GM19468 (cell line): ENCODE data around the gene CA9.

Source experiments
- ATAC-seq: cut with Tn5 transposase; IDR thresholded peaks from one replicate; pipeline ENCODE4 v1.9.1; 2021; ENCODE audit warnings: mild to moderate bottlenecking, moderate library complexity, moderate number of reproducible peaks; ENCODE audit not compliant: unreplicated experiment; ENCODE audit errors: extremely low read depth

CA9 gene

GRCh38 chr9:35689542-35690293 is 16.0 kb downstream of the CA9 start, which contains the start of gene TPM2:
Gene TPM2, minus strand, starts transcription at chr9:35689925. Its CDS starts 108 bp downstream, at chr9:35689817.
- no peak for ATAC-seq

- ATAC-seq = no peak
Observed at GRCh38 chr9:35690294-35690613, 16.5 kb downstream of the CA9 start.

GRCh38 chr9:35690614-35691333 is 17.0 kb downstream of the CA9 start:
- ATAC-seq = no peak

GRCh38 chr9:35691334-35691650 is 17.6 kb downstream of the CA9 start:
- no peak for ATAC-seq

DNA sequence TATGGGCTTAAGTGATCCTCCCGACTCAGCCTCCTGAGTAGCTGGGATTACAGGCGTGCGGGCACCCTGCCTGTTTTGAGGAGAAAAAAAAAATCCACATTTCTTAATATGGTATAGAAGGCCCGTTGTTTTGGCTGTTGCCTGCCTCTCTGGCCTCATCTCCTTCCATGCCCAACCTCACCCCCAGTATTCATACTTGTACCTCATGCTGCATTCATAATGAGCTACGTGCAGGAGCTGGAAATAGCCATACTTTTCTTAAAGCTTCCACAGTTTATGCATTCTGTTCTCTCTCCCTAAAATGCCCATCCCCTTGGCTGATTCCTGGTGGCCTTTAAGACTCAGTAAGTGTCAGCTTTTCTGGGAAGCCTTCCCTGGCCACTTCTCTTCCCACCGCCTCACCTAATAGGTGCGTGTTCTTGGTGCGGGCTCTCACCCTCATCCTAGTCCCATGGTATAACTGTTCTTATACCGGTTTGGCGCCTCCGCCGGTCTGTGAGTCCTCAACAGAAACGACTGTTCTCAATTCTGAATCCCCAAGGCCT is 18.1 kb downstream of the CA9 start:
- ATAC-seq = no peak

GRCh38 chr9:35695943-35696401 is 22.2 kb downstream of the CA9 start:
- ATAC-seq = no peak

GRCh38 chr9:35696520-35697215 is 22.9 kb downstream of the CA9 start:
- ATAC-seq = no peak

DNA sequence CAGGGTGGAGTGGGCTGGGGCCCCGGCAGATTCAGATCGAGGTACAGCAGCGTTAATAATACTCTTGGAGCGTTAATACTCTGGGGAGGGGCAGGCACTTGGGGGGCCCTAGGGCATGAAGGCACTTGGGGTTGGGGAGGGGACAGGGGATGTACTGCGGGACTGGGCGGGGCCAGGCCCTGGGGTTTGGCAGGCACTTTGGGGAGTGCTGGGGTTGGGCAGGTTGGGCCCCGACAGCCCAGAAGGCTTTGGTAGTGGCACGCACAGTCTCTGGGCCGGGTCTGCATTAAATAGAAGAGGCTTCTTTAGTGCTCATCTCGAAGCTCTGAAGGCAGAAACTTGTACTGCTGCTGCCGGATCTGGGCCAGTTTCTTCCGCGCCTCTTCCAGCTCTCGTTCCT is 23.8 kb downstream of the CA9 start:
- no peak for ATAC-seq

DNA sequence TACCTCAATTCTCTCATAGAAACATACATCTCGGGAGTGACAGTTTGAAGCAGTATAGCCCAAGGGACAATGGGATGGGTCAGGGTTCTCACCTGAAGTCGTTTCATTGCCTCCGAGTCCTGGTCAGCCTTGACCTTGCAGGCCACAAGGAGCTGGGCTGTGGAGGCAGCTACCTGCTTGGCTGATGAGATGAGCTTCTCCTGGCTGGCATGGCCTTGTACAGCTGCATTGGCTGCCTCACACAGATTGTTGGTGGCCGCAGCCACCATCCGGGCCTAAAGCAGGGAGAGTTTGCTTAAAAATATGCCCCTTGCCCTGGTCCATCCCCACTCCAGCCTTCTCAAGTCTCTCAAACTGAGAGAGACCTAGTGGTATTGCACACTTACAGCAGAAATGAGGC is 24.5 kb downstream of the CA9 start:
- no peak for ATAC-seq

DNA sequence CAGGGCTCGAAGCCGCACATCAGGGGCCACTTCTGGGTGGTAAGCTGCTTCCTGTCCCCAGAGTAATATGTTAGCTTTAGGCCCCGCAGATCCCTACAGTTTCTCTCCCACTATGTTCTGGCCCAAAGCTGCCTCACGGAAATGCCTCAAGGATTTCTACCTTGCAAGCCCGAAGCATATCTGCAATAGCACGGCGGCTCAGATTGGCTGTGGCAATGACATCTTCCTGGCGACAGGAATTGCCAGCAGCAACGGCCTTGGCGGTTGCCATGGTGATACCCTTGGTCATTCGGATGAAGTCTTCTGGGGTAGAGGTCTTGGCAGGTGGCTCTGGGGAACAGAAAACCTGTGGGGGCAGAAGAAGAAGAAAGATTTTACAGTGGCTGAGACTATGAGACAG is 26.3 kb downstream of the CA9 start:
- no peak for ATAC-seq

DNA sequence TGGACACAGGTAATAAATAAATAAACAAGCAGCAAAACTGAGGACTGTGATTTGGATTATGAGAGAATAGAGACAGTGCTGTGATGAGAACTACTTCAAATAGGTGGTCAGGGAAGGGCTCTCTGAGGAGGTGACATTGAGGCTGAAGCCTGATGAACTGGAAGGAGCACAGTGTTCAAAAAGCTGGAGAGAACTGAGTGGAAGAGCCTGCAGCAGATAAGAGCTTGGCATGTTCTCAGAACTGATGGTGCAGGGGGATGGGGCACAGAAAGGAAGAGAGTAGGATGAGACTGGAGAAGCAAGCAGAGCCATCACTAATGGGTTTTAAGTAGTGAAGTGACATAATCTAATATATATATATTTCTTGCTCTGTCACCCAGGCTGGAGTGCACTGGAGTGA is 27.2 kb downstream of the CA9 start:
- no peak for ATAC-seq

DNA sequence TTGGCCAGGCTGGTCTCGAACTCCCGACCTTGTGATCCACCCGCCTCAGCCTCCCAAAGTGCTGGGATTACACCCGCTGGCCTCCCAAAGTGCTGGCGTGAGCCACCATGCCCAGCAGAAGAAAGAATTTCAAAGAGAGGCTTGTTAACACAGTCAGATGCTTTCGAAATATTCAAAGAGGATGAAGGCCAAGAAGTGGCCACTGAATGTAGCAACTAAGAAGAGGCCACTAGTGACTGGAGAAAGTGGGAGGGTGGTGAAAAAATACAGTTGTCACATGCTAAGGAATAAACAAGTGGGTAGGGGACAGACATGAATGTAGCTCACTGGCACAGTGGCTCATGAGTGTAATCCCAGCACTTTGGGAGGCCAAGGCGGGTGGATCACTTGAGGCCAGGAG is 29.0 kb downstream of the CA9 start:
- ATAC-seq = no peak

DNA sequence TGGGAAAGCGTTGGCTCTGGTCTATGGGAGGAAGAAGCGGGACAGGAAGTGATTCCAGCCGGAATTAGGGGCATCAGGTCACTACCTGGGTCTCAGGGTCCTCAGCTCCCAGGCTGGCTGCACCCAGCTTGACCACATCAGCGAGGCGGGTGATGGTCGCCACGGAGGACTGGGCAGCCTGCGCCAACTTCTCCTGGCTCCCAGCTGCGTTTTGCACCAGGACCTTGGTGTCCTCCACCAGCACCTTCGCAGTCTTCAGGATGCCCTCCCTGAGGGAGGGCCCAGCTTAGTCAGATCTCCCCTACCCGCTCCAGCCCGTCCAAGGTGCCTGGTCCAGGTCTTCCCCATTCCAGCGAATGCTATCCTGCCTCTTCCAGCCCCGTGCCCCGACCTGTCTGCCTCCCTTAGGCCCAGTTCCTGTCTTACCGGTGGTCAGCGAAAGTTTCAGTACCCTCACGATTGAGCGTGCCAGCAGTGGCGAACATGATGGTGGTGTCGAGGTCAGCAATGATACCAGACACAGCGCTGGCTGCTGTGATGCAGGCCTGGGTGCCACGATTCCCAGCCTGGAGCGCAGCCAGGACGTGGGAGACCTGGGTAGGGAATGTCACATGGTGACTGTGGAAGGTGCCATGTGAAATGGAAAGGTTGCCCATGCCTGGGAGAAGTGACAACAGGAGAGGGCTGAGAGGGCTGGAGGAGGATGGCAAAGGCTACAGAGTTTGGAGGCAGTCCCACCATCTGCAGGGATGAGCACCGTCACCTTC is 30.4 kb downstream of the CA9 start:
- ATAC-seq = no peak

- ATAC-seq = no peak
Observed at GRCh38 chr9:35705372-35705771, 31.6 kb downstream of the CA9 start.

- no peak for ATAC-seq
Observed at GRCh38 chr9:35705836-35706430, 32.2 kb downstream of the CA9 start.

DNA sequence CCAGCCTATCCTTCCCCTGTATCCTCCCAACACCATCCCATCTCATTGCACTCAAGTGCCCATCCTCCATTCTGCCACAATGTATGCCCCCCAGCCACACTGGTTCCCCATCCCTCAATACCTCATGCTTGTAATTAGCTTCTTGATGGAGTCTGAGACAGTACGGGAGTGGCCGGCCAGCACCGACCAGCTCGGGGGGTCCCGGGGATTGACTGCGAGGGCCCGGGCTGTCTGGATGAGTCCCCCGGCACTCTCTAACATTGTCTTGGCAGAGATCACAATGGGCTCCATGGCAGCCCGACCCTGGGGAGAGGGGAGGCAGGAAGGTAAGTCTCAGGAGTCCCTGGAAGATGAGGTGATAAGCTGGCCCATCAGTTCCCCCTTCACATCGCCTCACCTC is 33.2 kb downstream of the CA9 start:
- no peak for ATAC-seq

DNA sequence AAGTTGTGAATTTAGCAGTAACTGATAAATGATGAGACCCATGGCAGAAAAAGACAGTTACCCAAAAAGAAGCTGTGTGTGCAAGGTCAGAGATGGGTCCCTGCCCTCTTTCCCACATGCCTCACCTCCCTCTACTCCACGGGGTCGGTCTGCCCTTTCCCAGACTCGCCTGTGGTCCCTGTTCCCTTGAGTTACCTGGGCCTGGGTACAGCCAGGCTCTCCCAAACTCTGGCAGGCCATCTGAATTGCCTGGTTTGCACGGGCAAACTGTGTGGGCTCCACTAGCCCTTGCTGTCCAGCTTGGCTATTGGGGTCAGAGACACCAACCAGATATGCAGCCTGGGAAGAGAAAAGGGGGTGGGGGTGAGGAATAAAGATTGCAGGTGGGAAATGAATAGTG is 34.4 kb downstream of the CA9 start:
- no peak for ATAC-seq

DNA sequence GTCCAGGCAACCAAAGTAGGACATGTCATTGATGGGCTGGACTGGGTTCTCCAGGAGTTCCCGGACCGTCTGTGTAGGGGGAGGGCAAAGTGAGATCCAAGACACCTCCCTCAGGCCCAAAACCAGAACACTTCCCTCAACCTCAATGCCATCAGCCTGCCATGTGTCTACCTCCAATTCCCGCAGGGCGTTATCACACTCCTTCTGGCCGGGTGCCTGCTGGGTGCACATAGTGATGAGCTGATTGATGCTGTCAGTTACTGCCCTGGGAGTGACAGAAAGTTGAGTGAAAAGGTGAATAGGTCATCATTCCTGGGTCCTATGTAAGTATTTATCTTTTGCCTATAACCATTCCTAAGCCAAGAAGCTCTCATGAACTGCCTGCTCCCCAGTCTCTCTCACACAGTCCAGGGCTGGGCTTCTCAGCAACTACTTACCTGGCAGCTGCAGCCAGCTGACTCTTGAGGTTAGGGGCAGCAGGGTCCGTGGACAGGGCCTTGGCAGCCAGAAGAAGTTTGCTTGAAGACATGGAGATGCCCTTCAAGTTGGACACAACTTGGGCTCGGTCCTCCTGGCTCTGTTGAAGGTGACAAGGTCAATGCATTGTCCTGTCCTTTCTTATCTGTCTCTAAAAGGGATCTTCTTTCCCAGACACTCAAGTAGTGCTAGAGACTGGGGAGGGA is 37.2 kb downstream of the CA9 start:
- ATAC-seq = no peak
